CD4-positive, alpha-beta T cell treated with Interleukin-17A for 4 hours (primary cell): ENCODE data around the gene SPRR2E.
"Not testable (repeated sequence)": the region's sequence is repeated elsewhere in the genome, so short reads cannot be mapped to it uniquely, and the experiment has no call there.

Source experiments
- DNase-seq: peaks from one replicate; pipeline ENCODE4 v3.0.0-alpha.2; 2020; ENCODE audit warnings: mixed read lengths

The SPRR2E gene

DNA sequence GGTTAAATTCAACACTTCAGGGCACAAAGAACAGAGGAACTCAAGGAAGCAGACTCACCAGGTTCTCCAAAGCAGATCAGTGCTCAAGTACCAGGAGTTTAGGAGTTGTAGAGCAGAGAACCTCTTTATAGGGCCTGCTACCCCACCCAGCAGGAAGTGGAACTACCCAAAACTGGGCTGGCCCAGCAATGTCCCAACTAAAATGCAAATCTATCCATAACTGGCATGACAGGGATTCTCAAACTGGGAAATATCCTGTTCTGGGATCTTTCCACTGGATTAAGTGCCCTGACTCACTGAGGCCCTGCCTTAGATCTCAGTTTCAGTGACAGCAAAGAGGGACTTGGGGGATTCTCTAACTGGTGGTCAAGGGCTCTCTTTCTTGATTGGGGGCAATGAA, at the start of gene SPRR2E:
Gene SPRR2E (minus strand): TSS at position 101 of the 400 bp plus-strand sequence. CDS start 775 bp downstream, outside the sequence.
- DNase-seq, result no peak

GRCh38 chr1:153141377-153141776, 47.1 kb upstream of the SPRR2E start:
- DNase-seq, result no peak

GRCh38 chr1:153140484-153140883, 46.2 kb upstream of the SPRR2E start:
- no peak for DNase-seq

GRCh38 chr1:153133743-153134142, 39.4 kb upstream of the SPRR2E start:
- DNase-seq, result no peak

GRCh38 chr1:153133267-153133666, 38.9 kb upstream of the SPRR2E start:
- DNase-seq, result no peak

GRCh38 chr1:153128688-153129087, 34.4 kb upstream of the SPRR2E start:
- DNase-seq, result not testable (repeated sequence)

DNA sequence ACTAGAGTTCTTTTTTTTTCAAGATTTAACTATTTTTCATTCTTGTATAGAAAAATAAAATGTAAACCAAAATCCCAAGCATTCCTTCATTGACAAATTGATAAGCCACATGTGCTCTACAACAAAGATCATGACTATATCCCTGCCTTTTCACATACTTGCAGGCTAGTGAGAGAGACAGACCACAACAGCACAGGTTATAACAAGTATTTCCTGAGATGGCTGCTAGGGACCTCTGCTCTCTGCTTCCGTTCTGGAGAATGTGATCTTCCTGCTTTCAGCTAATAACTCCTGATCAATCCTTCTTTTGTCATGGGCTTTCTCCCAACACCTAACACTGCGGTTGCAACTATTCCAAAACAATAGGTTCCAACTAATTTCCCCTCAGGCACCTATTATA, 33.0 kb upstream of the SPRR2E start:
- no peak for DNase-seq

- DNase-seq, result no peak
Measured at GRCh38 chr1:153125536-153125935, 31.2 kb upstream of the SPRR2E start.

- DNase-seq, result not testable (repeated sequence)
Measured at GRCh38 chr1:153123793-153124192, 29.5 kb upstream of the SPRR2E start.

GRCh38 chr1:153122831-153123421, 28.6 kb upstream of the SPRR2E start:
- no peak for DNase-seq

GRCh38 chr1:153120945-153121344, 26.6 kb upstream of the SPRR2E start:
- no peak for DNase-seq

DNA sequence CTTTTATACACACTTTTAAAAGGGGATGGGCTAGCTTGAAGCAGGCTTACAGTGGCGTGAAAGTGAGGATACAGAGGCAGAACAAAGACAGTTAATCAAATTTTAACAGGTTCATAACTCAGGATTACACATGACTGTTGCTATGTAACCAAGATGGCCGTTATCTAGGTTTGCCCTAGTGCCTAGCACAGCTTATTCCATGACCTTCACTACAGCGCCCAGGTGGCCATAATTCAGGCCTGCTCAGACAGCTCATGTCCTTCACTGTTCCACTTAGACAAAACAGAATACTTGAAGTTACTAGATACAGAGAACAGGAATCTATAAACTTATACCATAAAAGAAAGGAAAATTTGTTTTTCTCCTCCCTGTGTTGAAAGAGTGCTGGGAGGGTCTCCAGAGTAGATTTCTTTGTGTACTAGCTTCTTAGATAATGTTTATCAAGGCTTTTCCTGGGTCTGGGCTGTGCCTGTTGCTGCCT, 25.2 kb upstream of the SPRR2E start:
- DNase-seq, result no peak

GRCh38 chr1:153115264-153115663, 20.9 kb upstream of the SPRR2E start:
- not testable (repeated sequence) for DNase-seq

DNA sequence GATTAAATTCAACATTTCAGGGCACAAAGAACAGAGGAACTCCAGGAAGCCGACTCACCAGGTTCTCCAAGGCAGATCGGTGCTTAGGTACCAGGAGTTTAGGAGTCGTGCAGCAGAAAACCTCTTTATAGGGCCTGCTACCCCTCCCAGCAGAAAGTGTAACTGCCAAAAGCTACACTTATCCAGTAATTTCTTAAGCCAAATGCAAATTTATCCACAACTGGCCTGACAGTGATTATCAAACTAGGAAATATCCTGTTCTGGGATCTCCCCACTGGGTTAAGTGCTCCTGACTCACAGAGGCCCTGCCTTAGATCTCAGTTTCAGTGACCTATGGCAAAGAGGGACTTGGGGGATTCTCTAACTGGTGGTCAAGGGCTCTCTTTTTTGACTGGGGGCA, 19.1 kb upstream of the SPRR2E start, which contains the start of gene SPRR2F:
Gene SPRR2F (minus strand): TSS at position 101 of the 400 bp plus-strand sequence. CDS start 783 bp downstream, outside the sequence.
- no peak for DNase-seq

GRCh38 chr1:153112454-153112853, 18.1 kb upstream of the SPRR2E start:
- not testable (repeated sequence) for DNase-seq

- no peak for DNase-seq
Measured at GRCh38 chr1:153100245-153100644, 5.9 kb upstream of the SPRR2E start.

- no peak for DNase-seq
Measured at GRCh38 chr1:153099461-153100045, 5.2 kb upstream of the SPRR2E start.

DNA sequence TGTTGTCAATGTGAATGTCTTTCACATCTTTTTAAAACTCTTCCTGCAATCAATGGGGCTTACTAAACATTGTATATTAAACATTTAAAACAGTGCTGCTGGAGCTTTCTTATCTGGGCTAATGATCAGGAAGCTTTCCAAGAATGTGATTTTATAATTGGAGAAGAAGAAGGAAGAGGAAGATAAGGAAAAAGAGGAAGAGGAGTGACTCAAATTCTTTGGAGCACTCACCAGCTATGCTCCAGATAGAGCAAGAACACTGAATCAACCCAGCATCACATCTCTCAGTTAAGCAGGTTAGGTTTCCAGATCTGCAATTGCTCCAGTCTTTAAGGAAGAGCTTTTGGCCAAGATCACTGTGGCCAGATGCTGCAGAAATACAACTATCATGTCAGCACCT, 1.4 kb upstream of the SPRR2E start:
- no peak for DNase-seq

DNA sequence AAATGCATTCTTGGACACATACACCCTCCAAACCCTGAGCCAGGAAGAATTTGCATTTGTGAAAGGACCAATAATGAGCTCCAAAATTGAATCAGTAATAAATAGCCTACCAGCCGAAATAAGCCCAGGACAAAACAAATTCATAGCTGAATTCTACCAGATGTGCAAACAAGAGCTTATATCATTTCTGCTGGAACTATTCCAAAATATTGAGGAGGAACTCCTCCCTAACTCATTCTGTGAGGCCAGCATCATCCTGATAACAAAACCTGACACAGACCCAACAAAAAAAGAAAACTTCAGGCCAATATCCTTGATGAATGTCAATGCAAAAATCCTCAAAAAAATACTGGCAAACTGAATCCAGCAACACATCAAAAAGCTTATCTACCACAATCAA, 6.7 kb downstream of the SPRR2E start:
- DNase-seq, result no peak

DNA sequence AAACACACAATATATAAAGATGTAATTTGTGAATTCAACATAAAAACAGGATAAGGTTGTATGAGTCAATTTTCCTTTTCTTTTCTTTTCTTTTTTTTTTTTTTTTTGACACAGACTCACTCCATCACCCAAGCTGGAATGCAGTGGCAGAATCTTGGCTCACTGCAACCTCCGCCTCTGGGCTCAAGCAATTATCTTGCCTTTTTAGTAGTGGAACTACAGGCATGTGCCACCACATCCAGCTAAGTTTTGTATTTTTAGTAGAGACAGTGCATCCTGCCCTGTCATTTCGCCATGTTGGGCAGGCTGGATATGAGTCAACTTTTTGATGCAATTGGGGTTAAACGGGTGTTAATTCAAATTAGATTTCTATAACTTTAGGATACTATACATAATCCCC, 12.6 kb downstream of the SPRR2E start:
- no peak for DNase-seq

- DNase-seq, result no peak
Measured at GRCh38 chr1:153072806-153073726, 21.3 kb downstream of the SPRR2E start.

DNA sequence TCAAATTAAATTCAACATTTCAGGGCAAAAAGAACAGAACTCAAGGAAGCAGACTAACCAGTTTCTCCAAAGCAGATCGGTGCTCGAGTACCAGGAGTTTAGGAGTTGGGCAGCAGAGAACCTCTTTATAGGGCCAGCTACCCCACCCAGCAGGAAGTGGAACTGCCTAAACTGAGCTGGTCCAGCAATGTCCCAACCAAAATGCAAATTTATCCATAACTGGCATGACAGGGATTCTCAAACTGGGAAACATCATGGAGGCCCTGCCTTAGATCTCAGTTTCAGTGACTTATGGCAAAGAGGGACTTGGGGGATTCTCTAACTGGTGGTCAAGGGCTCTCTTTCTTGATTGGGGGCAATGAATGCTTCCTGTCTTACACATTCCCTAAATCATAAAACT, 22.8 kb downstream of the SPRR2E start, which contains the start of gene SPRR2B:
Gene SPRR2B (minus strand): TSS at position 101 of the 400 bp plus-strand sequence. CDS start 772 bp downstream, outside the sequence.
- DNase-seq, result no peak

GRCh38 chr1:153070243-153070642, 24.1 kb downstream of the SPRR2E start:
- DNase-seq, result no peak
